GM12872 (cell line): ENCODE measurements around the gene SIKE1.

ENCODE experiments used
- CTCF ChIP-seq: IDR thresholded peaks from 3 replicates; pipeline ENCODE4 v1.5.1; 2011; ENCODE audit warnings: low read depth, mild to moderate bottlenecking, low read length, moderate library complexity; ENCODE audit not compliant: insufficient read depth

Gene SIKE1

GRCh38 chr1:114725230-114725629 lies 55.3 kb downstream of the SIKE1 start:
- no peak for TF ChIP-seq CTCF

GRCh38 chr1:114723915-114724314 lies 56.6 kb downstream of the SIKE1 start:
- TF ChIP-seq CTCF, result no peak

GRCh38 chr1:114723457-114723856 lies 57.0 kb downstream of the SIKE1 start:
- TF ChIP-seq CTCF, result no peak

- no peak for TF ChIP-seq CTCF
These were observed 60.0 kb downstream of the SIKE1 start for GRCh38 chr1:114720492-114720891.
